ENCODE data around the gene CHI3L2. TPM values are rescaled to one million over a fixed set of nuclear protein-coding genes. Genes with fewer than 3 reads are reported as not detected.

Gene CHI3L2
- total and polyA plus RNA-seq, 9 of the 15 experiments (the other 6 are each of a cell fraction or from before 2014, with no cell fraction given) = 0.07 to 0.27 (median 0.15) TPM; not detected in 6

DNA sequence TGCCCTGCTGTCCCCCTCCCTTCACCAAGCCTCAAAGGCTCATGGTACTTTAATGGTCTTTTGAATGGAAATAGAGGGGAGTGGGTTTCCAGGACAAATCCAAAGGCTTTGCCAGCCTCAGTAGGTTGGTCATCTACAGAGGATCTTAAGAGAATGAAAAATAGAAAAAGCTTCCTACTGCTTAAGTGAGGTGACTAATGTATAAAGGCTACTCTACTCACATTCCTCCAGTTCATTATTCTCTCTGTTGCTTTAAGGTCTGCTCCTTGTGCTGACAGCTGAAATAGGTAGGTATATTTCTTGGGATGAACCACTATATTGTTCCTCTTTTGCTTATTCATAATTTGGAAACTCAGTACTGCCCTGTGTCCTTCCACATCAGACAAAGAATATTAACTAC, 52.8 kb downstream of the CHI3L2 start (continued):
- no peak for TF ChIP-seq ZNF766 (CRISPR knock-in tag; conservative IDR thresholded peaks at IDR 0.05)
- TF ChIP-seq, protein P1, sequence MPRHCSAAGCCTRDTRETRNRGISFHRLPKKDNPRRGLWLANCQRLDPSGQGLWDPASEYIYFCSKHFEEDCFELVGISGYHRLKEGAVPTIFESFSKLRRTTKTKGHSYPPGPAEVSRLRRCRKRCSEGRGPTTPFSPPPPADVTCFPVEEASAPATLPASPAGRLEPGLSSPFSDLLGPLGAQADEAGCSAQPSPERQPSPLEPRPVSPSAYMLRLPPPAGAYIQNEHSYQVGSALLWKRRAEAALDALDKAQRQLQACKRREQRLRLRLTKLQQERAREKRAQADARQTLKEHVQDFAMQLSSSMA (CRISPR knock-in tag; IDR thresholded peaks at IDR 0.05) = no peak
- no peak for TF ChIP-seq ESRRB (CRISPR knock-in tag; IDR thresholded peaks at IDR 0.05; ENCODE audit: borderline replicate concordance)
- no peak for TF ChIP-seq PHF20 (IDR thresholded peaks at IDR 0.05; ENCODE audit: partially characterized antibody)
- TF ChIP-seq, protein P2, sequence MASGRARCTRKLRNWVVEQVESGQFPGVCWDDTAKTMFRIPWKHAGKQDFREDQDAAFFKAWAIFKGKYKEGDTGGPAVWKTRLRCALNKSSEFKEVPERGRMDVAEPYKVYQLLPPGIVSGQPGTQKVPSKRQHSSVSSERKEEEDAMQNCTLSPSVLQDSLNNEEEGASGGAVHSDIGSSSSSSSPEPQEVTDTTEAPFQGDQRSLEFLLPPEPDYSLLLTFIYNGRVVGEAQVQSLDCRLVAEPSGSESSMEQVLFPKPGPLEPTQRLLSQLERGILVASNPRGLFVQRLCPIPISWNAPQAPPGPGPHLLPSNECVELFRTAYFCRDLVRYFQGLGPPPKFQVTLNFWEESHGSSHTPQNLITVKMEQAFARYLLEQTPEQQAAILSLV (tag; IDR thresholded peaks at IDR 0.05) = no peak

DNA sequence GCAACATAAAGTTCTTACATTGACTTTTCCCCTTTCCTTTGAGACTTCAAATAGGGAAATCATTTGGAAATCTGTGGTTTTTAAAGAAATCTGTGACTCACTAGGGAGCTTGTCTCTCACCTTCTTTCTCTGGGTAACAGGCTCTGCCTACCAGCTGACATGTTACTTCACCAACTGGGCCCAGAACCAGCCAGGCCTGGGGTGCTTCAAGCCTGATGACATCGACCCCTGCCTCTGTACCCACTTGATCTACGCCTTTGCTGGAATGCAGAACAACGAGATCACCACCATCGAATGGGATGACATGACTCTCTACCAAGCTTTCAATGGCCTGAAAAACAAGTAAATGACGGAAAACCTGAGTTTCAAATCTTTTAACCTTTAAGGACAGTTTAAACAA, 53.9 kb downstream of the CHI3L2 start:
- no peak overlapping the region for H3K4me3 ChIP-seq
- in situ Hi-C loops (cut with MboI) = no loop called here
- POLR2A ChIA-PET = interaction anchor here (0.8 to 1.2 kb wide), 3 partner anchors 14 to 457 kb away, joined by 5 read pairs; no protein-coding TSS in a partner anchor
- H2AFZ ChIP-seq (ENCODE audit: low read depth, low read length) = no peak overlapping the region
- H4K20me1 ChIP-seq (replicated peaks; ENCODE audit: control insufficient read depth, insufficient read depth, low read length) = no peaks in the 10 kb centered on the region
- 0% methylated on average over 5 of the region's 5 CpGs for WGBS (ENCODE audit: insufficient coverage, low coverage, missing lambda C conversion rate)
- H3K4me1 ChIP-seq (replicated peaks in 1 of 2; ENCODE audit: control insufficient read depth in 2 of 2, insufficient read depth in 2 of 2, low read length in 2 of 2) = no peaks in the 10 kb centered on the region
- no peaks in the 10 kb centered on the region for H3K36me3 ChIP-seq (ENCODE audit: control insufficient read depth, insufficient read depth, low read length)
- no peak overlapping the region for H3K9ac ChIP-seq (ENCODE audit: insufficient read depth in 1 of 2, low read depth in 2 of 2, low read length in 2 of 2)
- no peaks in the 10 kb centered on the region for H3K9me3 ChIP-seq (replicated peaks; ENCODE audit: control insufficient read depth, insufficient read depth, low read depth, low read length)
- FAIRE-seq = no peak
- H3K27ac ChIP-seq (ENCODE audit: extremely low read depth, low read depth, low read length) = no peak overlapping the region
- H3K79me2 ChIP-seq (ENCODE audit: control insufficient read depth, insufficient read depth, low read length) = no peaks in the 10 kb centered on the region
- BruUV-seq (replicated peaks) = no TSS peak
- H3K4me2 ChIP-seq (ENCODE audit: insufficient read depth, low read length) = no peak overlapping the region
- ATAC-seq = no peak
- H3K9me1 ChIP-seq (ENCODE audit: control insufficient read depth, insufficient read depth, low read length) = no peaks in the 10 kb centered on the region
- peaks cover 2 to 12% of the 10 kb centered on the region in 2 experiments; a peak in 2 of 5 replicates for H3K27me3 ChIP-seq (ENCODE audit: control insufficient read depth in 2 of 2, insufficient read depth in 2 of 2, low read length in 2 of 2)
- DNase-seq (ENCODE audit: extremely low read depth in 1 of 4, low spot score in 3 of 4) = no peak
- CTCF ChIA-PET (ENCODE audit: low intra/inter-chr PET ratio) = no interaction called here
- intact Hi-C loops (cut with micrococcal nuclease) = no loop called here
- no peak for TF ChIP-seq RBM14 (IDR thresholded peaks at IDR 0.05; ENCODE audit: borderline replicate concordance, insufficient read depth, low read depth, low read length)
- no peak for TF ChIP-seq ARID2 (IDR thresholded peaks at IDR 0.05)
- no peak for TF ChIP-seq SRSF7 (optimal IDR thresholded peaks at IDR 0.05; ENCODE audit: low read depth, low read length)
- no peak for TF ChIP-seq JUND (IDR thresholded peaks at IDR 0.05; ENCODE audit: borderline replicate concordance, low read depth, low read length)
- no peak for TF ChIP-seq JUND (tag; IDR thresholded peaks at IDR 0.05; ENCODE audit: borderline replicate concordance, low read depth, low read length)
- TF ChIP-seq, protein P3, sequence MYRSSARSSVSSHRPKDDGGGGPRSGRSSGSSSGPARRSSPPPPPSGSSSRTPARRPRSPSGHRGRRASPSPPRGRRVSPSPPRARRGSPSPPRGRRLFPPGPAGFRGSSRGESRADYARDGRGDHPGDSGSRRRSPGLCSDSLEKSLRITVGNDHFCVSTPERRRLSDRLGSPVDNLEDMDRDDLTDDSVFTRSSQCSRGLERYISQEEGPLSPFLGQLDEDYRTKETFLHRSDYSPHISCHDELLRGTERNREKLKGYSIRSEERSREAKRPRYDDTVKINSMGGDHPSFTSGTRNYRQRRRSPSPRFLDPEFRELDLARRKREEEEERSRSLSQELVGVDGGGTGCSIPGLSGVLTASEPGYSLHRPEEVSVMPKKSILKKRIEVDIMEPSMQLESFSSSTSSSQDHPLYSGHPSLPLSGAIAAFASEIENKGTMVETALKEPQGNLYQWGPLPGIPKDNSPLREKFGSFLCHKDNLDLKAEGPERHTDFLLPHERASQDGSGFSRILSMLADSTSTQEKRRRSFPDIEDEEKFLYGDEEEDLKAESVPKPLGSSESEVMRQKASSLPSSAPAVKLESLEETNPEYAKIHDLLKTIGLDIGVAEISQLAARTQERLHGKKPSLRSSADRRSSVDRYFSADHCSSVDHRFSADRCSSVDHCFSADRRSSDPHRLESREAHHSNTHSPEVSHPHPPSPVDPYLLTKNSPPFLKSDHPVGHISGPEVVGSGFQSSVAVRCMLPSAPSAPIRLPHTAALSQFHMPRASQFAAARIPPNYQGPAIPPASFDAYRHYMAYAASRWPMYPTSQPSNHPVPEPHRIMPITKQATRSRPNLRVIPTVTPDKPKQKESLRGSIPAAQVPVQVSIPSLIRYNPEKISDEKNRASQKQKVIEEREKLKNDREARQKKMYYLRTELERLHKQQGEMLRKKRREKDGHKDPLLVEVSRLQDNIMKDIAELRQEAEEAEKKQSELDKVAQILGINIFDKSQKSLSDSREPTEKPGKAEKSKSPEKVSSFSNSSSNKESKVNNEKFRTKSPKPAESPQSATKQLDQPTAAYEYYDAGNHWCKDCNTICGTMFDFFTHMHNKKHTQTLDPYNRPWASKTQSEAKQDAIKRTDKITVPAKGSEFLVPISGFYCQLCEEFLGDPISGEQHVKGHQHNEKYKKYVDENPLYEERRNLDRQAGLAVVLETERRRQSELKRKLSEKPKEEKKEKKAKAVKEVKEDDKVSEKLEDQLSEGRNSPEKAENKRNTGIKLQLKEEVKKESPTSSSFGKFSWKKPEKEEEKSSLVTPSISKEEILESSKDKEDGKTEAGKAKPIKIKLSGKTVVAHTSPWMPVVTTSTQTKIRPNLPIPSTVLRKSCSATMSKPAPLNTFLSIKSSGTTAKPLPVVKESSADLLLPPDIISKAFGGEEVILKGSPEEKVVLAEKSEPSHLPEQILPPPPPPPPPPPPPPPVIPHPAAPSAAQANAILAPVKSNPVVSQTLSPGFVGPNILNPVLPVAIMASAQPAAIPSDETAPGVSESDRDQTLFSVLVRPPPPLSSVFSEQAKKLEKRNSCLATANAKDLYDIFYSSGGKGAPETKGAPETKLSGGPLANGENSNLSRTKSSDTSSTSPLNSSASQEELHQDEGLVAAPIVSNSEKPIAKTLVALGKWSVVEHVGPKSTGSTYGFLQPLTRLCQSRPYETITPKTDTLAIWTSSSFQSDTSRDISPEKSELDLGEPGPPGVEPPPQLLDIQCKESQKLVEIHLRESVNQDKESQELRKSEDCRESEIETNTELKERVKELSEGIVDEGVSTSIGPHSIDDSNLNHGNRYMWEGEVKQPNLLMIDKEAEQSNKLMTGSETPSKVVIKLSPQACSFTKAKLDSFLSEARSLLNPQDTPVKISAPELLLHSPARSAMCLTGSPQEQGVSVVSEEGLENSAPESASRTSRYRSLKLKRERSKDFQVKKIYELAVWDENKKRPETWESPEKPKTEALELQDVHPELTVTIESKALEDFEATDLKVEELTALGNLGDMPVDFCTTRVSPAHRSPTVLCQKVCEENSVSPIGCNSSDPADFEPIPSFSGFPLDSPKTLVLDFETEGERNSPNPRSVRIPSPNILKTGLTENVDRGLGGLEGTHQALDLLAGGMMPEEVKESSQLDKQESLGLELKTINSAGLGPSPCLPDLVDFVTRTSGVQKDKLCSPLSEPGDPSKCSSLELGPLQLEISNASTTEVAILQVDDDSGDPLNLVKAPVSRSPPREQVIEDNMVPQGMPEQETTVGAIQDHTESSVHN (IDR thresholded peaks at IDR 0.05; ENCODE audit: borderline replicate concordance in 1 of 2, low read depth in 1 of 2) = no peak
- TF ChIP-seq ZNF253 (CRISPR knock-in tag; conservative IDR thresholded peaks at IDR 0.05) = no peak
